Endometrial microvascular endothelial cells (primary cell): ENCODE results near the gene SYCE1. TPM values are rescaled to one million over a fixed set of nuclear protein-coding genes. Genes with fewer than 3 reads are reported as not detected.
"Not testable (repeated sequence)": the region's sequence is repeated elsewhere in the genome, so short reads cannot be mapped to it uniquely, and the experiment has no call there.

Source experiments
- in situ Hi-C: cut with HindIII; loops from 2 replicates; pipeline ENCODE4 v1.10.0; 2017; ENCODE audit warnings: low sequenced_read_pairs, low pct_unique_long_range_greater_than_20kb; ENCODE audit errors: inconsistent ontology term
- total RNA-seq: library from RNA; depleted of rRNA; stranded (reverse); fragments of >200 nt; gene quantifications from one replicate; pipeline ENCODE4 v1.2.3, GENCODE V29; 2015; ENCODE audit errors: inconsistent ontology term

The SYCE1 gene
- total RNA-seq, 1 donor from 2014 or later: not detected

DNA sequence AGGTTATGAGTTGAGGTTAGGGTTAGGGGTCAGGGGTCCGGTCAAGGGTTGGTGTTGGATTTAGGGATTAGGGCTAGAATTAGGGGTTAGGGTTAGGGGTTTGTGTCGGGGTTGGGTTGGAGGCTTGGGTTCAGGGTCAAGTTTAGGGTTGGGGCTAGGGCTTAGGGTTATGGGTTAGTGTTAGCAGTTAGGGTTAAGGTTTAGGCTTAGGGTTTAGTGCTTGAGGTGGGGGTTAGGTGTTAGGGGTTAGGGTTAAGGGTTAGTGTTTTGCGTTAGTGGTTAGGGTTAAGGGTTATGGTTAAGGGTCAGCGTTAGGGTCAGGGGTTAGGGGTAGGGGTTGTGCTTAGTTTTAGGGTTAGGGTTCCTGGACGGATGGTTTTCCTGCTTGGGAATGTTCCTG, 1.7 kb upstream of the SYCE1 start:
- in situ Hi-C loops: no loop called here

DNA sequence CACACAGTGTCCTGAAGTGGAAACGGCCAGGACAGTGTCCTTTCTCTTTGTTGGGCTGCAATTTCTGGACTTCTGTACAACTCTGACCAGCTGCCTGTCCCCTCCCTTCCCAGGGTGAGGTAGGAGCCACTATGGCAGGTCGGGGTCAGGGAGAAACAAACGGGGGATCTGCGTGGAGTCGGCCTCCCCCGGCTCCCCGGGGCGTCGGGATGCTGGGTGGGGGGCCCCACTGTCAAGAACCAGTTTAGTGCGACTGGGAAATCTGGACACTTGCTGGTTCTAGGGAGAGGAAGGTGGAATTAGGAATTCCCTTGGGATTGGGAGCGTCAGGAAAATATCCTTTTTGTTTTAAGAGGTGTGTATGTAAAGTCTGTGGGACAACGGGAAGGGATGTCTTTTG, 567 bp downstream of the SYCE1 start:
- in situ Hi-C loops: no loop called here

DNA sequence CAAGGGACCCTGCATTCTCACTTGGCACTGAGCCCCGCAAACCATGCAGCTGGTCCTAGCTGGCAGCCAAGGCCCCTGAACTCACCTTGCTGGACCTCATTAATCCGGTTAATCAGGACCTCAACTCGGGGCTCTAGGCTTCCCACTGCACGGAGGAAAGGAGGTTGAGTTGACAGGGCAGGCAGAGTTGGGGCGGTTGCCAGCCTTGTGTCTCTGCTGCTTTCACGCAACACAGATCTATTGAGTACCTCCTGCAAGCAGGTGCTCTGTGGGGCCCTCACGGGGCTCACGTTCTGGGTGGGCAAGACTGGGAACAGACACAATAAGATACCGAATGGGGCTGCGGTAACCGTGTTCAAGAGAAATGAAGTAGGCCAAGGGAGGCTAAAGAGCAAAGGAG, 6.2 kb downstream of the SYCE1 start:
- in situ Hi-C loops: no loop called here

DNA sequence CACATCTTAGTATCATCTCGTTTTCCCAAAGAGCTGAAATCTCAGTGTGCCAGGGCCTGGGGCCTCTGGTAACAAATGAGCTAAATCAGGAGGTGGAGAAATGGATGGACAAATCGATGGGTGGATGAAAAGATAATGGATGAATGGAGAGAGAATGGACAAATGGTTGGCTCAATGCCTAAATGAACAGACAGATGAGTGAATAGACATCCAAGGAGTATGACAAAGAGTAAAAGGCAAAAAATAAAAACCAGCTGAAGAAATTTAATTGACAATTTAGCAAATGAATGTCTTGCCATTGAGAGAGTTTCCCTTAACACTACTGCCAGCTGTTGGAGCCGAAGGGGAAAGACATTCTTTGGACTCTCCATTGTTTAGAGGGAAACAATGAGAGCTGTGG, 8.0 kb downstream of the SYCE1 start:
- in situ Hi-C loops: no loop called here

GRCh38 chr10:133555521-133555920, 9.9 kb downstream of the SYCE1 start:
- in situ Hi-C loops: no loop called here

- in situ Hi-C loops: no loop called here
These were observed 10.8 kb downstream of the SYCE1 start for GRCh38 chr10:133554600-133554999.

DNA sequence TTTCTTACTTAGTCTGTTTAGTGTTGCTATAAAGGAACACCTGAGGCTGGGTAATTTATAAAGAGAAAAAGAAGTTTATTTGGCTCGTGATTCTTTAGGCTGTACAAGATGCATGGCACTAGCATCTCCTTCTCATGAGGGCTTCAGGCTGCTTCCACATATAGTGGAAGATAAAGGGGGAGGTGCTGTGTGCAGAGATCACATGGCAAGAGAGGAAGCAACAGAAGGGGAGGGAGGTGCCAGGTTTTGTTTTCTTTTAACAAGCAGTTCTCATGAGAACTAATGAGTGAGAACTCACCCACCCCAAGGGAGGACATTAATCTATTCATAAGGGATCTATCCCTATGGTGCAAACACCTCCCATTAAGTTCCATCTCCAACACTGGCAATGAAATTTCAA, 20.9 kb downstream of the SYCE1 start:
- in situ Hi-C loops: no loop called here

DNA sequence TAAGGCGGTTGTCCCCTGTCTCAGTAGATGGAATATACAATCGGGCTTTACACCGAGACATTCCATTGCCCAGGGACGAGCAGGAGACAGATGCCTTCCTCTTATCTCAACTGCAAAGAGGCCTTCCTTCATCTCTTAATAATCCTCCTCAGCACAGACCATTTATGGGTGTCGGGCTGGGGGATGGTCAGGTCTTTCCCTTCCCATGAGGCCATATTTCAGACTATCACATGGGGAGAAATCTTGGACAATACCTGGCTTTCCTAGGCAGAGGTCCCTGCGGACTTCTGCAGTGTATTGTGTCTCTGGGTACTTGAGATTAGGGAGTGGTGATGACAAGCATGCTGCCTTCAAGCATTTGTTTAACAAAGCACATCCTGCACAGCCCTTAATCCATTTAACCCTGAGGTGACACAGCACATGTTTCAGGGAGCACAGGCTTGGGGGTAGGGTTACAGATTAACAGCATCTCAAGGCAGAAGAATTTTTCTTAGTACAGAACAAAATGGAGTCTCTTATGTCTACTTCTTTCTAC, 23.9 kb downstream of the SYCE1 start:
- in situ Hi-C loops: not testable (repeated sequence)

GRCh38 chr10:133537546-133538545, 27.5 kb downstream of the SYCE1 start:
- in situ Hi-C loops: no loop called here

DNA sequence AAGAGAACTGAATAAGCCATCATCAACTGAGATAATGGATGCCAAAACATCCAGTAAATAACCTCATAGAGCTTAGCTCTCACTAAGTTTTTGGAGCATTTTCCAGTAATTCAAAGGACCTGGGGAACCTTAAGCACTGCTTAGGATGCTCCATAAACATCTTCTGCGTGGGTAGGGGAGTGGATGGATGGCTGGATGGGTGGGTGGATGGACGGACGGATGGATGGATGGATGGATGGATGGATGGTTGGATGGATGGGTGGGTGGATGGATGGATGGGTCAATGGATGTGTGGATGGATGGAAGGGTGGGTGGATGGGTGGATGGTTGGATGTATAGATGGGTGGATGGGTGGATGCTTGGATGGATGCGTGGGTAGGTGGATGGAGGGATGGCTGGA, 29.2 kb downstream of the SYCE1 start:
- in situ Hi-C loops: no loop called here

DNA sequence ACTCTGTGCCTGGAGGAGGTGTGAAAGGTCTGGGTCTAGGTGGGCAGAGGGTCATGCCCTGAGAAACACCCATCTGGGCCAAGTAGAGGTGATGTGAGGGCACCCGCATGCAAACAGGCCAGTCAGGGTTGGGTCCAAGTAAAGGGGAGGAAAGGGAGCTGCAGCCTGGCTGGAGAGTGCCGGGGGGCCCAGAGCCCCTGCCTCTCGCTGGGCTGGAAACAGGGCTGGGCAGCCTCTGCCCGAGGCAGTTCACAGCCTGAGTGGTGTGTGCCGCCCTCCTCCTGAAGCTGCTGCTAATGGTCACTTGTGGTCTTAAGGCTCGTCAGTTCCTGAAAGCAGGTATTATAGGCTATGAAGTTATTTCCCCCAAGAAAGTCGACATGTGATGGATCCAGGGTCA, 31.0 kb downstream of the SYCE1 start:
- in situ Hi-C loops: no loop called here

DNA sequence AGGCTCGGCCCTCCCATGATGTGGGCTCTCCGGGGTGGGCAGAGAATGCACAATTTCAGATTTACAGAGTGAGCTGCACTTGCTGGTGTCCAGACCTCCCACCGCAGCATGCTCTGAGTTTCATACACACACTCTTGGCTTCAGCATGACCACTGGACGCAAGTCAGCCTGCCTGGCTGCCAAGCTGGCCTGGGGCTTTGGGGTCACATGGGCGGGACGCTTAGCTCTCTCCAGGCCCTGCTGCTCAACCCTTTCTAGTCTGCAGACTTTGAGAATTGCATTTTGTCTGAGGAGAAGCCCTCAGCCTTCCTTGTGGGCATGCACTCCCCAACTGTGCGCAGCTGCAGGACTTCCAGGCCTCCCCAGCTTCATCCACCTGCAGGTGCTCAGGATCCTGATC, 32.5 kb downstream of the SYCE1 start:
- in situ Hi-C loops: no loop called here

DNA sequence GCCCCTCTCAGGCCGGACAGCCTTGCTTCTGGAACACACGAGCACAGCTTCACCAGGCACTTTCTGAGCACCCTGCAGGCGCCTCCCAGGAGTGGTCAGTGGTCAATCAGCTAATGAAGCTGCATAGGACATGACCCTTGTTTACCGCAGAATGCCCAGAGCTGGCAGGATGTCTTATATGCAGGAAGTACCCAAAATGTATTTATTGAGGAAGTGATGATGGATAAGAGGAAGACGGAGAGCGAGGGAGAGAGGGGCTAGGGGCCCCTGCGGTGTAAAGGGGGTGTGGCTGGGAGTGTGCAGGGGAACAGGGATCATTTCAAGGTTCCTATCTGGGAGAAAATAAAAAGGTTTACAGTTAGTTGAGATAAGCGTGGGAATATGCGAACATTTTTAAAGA, 34.9 kb downstream of the SYCE1 start:
- in situ Hi-C loops: no loop called here

DNA sequence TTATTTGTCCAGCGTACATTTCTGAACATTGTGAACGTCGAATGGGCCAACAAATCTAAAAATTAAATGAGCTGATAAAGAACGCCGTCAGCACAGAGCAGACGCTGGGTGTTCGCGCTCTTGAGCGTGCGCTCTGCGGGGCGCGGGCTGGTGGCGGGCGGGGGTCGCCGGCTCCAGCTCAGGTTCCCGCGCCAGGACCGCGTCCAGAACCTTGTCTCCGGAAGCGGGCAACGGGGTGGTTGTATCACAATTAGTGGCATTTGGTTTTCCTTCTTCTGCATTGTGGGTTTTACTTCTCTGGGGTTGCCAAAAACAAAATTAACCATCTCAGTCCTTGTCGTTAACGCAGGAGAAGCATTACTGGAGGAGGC, 35.8 kb downstream of the SYCE1 start:
- in situ Hi-C loops: no loop called here

- in situ Hi-C loops: no loop called here
These were observed 36.4 kb downstream of the SYCE1 start for GRCh38 chr10:133528845-133529575.

DNA sequence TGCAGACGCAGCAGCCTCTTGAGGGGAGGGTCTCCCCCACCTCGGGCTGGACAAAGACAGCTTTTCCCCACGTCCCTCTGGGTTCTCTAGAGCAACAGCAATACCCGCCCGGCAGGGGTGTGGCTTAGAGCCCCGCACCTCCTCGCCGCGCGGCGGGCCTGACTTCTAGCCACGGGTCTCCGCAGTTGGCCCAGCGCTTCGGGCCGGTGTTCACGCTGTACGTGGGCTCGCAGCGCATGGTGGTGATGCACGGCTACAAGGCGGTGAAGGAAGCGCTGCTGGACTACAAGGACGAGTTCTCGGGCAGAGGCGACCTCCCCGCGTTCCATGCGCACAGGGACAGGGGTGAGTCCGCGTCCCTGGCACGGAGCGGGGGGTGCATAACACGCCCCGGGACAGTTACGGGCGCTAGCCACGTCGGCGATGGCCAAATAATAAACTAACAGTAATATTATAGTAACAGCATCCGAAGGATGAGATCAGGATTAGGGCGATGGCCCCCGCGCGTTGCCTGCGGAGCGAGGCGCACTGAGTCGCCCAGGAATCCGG, 37.0 kb downstream of the SYCE1 start:
- in situ Hi-C loops: no loop called here

DNA sequence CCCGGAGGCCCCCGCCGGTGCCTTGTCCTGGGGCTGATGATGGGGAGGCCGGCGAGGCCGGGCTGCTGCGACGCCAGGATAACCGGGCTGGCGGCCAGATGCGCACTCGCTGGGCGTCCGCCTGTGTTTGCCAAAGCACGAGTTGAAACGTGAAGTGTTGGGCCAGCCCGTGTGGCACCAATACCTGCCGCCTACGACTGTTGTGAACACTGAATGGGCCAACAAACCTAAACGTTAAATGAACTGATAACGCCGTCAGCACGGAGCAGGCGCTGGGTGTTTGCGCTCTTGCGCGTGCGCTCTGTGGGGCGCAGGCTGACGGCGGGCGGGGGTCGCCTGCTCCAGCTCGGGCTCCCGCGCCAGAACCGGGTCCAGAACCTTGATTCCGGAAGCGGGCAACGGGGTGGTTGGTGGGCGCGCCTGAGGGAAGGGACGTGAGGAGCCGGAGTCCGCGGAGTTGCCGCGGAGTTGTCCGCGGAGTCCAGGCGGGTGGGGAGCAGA, 37.6 kb downstream of the SYCE1 start:
- in situ Hi-C loops: no loop called here

DNA sequence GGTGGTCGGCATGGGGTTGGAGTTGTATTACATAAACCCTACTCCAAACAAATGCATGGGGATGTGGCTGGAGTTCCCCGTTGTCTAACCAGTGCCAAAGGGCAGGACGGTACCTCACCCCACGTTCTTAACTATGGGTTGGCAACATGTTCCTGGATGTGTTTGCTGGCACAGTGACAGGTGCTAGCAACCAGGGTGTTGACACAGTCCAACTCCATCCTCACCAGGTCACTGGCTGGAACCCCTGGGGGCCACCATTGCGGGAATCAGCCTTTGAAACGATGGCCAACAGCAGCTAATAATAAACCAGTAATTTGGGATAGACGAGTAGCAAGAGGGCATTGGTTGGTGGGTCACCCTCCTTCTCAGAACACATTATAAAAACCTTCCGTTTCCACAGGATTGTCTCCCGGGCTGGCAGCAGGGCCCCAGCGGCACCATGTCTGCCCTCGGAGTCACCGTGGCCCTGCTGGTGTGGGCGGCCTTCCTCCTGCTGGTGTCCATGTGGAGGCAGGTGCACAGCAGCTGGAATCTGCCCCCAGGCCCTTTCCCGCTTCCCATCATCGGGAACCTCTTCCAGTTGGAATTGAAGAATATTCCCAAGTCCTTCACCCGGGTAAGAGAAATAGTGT, 38.3 kb downstream of the SYCE1 start, which contains the start of gene CYP2E1:
TSS of gene CYP2E1 (plus strand) at position 407 of the 632 bp plus-strand sequence. CDS start at position 440, 33 bp downstream.
- in situ Hi-C loops: no loop called here

GRCh38 chr10:133525444-133525843, 39.9 kb downstream of the SYCE1 start:
- in situ Hi-C loops: no loop called here
